UCSD-AML1 (cell line): ENCODE measurements around the gene DNAH5.

ENCODE experiments used
- DNase-seq: peaks from one replicate; lab custom pipeline; 2025; ENCODE audit not compliant: unreplicated experiment; lab: John Stamatoyannopoulos, UW

The DNAH5 gene

GRCh38 chr5:13939638-13940037 is 4.8 kb downstream of the DNAH5 start:
- no peak for DNase-seq

DNA sequence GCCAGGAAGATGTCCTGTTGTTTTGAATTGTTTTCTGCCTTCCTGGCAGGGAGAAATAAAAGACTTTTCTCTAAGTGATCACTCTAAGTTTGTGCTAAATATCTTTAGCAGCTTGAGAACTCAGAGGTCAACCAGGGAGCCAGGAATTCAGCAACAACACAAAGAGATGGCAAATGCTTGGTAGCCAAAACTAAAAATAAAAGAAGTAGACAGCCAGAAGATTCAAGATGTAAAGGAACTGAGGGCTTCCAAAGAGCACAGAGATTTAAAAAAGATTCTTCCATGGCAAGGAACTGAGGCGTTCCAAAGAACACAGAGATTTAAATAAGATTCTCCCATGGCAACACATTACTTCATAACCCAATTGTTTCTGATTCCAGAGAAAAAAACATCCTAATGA is 9.6 kb downstream of the DNAH5 start:
- no peak for DNase-seq

DNA sequence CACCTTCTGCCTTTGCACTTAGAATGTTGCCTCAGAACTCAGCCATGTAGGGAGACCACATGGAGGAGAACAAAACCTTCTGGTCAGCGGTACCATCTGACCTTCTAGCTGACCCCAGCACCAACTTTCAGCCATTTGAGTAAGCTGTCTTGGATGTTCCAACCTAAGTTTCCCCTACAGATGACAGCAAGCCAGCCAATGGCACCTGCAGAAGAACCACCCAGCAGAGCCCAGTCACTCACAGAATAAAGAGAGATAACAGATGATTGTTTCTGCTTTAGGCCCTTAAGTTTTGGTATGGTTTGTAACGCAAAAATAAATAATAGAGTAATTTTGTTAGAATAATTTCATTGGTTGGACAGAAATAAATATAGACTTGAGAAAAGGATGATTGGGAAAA is 10.4 kb downstream of the DNAH5 start:
- no peak for DNase-seq

DNA sequence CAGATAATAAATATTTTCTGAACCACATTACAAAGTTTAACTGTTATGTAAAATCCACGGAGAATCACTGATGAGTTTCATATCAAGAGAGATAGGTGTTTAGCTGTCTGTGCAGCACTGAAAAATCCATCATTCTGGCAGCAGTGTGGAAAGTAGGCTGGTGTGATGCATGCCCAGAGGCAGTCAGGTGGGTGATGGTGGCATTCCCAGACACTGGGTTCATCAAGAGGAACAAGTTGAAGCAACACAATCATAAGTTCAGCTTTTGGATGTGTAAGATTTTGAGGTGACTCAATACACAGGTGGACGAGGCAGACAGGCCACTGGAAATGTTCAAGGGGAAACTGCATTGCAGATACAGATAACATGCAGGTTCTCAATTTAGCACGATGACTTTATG is 11.9 kb downstream of the DNAH5 start:
- no peak for DNase-seq

GRCh38 chr5:13932011-13932410 is 12.5 kb downstream of the DNAH5 start:
- no peak for DNase-seq

GRCh38 chr5:13930541-13931171 is 13.8 kb downstream of the DNAH5 start:
- no peak for DNase-seq

DNA sequence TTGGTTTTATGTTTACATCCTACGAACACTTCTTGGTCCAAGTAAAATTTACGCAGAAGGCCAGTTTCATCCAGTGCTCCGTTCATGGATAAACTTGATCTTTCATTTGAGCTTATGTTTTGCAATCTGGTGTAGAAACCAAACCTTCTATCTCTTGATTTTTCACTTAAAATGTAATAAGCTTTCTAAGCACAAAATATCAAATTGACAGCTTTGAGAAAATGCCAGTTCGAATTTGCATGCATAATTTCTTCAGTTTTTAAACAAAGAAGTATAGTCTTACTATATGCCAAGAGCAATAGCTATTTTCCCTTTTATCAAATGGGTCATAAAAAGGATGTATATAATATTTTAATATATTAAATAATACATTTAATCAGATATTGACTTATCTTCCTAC is 17.8 kb downstream of the DNAH5 start:
- DNase-seq: no peak

DNA sequence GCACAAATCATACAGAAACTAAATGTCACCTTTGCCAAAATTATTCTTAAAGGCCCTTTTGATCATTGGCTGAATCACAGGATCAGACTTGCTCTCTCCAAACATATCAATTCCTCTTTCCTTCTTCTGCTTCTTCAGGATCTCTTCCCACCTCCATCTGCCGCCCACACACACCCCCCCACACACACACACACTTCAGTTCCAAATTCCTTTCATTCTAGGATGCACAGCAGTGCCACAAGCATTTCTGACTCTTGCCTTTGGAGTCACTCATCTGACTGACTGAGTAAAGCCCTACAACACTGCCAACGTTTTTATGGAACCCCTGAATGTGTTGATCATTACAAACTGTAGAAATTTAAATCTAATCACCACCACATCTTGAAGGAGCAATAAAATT is 22.9 kb downstream of the DNAH5 start:
- DNase-seq: no peak

GRCh38 chr5:13919786-13920185 is 24.7 kb downstream of the DNAH5 start:
- no peak for DNase-seq

- no peak for DNase-seq
Observed at GRCh38 chr5:13919087-13919486, 25.4 kb downstream of the DNAH5 start.

DNA sequence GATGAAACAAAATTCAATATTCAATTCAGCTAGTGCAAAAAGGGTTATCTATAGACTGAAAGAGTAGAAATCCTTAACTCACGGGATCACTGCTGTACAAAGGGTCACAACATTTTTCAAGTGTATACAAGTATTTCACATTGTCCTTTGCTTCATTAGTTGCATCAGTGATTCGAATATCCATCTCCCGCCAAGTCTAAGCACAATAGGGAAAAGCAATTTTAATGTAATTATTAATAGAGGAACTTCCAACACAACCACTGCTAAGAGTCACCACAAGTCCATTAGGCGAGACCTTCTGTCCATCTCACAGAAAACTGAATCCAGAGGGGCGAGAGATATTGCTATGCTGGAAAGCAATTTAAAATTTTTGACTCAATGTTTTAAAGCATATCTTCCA is 27.4 kb downstream of the DNAH5 start:
- no peak for DNase-seq

DNA sequence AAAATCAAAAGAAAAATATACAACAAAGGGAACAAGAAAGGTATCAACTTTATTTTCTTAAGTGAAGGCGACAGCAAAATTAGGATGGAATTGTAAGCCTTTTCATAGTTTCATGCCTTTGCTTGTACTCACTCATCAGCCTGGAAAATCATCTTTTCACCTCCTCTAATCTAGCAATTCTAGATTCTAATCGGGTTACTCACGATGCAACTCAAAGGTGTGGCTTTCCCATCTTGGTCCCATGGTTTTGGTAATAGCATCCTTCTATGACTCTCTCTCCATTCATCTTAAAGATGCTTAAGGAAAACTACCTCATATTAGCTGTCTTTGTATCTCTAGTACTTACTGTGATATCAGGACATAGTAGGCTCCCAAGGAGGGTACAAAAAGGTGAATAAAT is 30.5 kb downstream of the DNAH5 start:
- no peak for DNase-seq

GRCh38 chr5:13910637-13911288 is 33.7 kb downstream of the DNAH5 start:
- no peak for DNase-seq

DNA sequence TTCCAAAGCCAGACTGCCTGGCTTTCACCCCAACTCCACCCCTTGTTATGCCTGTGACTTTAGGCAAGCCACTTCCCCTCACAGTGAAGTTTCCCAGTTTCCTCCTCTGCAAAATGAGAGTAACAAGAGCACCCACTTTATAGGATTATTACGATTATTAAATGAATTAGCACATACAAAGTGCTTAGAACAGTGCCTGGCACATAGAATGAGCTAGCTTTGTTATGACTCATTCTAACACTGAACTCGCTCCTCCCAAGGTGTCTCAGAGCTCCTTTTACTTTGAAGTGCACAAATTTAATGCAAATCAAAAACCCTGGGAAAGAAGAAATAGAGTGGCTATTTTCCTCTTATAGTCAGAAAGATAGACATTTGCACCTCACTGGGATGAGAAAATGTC is 34.3 kb downstream of the DNAH5 start:
- no peak for DNase-seq

DNA sequence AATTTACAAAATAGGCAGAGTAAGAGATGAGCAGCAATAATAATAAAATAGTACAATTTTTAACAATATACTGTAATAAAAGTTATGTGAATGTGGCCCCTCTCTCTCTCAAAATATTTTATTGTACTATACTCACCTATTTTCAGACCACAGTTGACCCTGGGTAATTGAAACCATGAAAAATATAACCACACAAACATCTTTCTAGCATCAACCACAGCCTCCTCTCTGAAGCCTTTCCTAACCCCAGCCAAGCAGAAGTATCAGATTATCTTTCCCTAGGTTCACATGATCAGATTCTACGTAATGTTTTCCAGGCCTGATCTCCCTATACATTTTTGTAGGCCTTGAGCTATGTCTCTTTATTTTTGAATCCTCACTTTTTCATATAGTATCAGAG is 35.2 kb downstream of the DNAH5 start:
- no peak for DNase-seq

GRCh38 chr5:13898569-13898968 is 45.9 kb downstream of the DNAH5 start:
- DNase-seq: no peak

GRCh38 chr5:13878357-13878756 is 66.1 kb downstream of the DNAH5 start:
- DNase-seq: no peak

DNA sequence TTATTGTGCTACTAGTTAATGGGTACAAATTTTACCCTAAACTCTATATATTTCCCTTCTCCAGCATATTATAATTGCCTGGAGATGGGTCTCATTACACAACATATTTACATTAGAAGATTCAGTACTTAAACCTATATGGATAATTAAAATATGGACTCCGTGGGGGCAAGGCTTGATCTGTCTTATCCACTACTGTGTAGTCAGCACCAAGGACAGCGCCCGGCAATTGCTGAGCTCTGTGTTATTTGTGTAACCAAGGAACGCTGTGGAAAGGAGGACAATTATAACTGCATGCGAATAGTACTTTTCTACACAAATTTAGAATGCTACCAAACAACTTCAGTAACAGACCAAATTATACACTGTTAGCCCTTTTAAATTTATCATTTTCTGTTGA is 77.7 kb downstream of the DNAH5 start:
- DNase-seq: peak; percentile 25

GRCh38 chr5:13865312-13865711 is 79.2 kb downstream of the DNAH5 start:
- DNase-seq: no peak

GRCh38 chr5:13860146-13860545 is 84.3 kb downstream of the DNAH5 start:
- DNase-seq: no peak

- DNase-seq: no peak
Observed at GRCh38 chr5:13859270-13860065, 85.0 kb downstream of the DNAH5 start.

DNA sequence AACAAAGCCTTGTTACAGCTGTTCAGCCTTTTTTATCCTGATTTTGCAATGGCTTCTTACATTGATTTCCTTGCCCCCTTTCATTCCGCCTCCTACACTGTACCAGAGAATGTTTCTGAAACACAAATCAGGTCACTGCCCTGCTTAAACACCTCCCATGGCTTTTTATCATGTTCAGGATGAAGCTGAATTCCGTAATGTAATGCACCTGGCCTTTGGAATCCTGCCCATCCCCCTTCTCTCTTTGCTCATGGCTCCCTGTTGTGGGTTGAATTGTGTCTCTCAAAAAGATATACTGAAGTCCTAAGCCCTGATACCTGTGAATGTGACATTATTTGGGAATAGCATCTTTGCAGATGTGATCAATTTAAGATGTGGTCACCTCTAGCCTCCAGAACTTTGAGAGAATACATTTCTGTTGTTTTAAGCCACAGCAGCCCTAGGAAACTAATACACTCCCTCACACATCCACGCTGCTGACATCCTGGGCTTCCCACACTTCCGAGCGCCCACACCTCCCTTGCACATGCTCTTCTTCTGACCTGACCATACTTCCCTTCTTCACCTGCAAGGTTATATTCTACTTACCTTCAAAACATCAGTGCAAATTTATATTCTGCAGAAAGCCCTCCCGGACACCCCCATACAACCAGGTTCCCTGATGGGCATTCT is 101.2 kb downstream of the DNAH5 start:
- DNase-seq: no peak
